ELF-1 (cell line): ENCODE results near the gene GSK3A.

Source experiments
- DNase-seq: peaks from one replicate; pipeline ENCODE4 v3.0.0-alpha.2; 2016; ENCODE audit warnings: low read depth, low spot score

Gene GSK3A

DNA sequence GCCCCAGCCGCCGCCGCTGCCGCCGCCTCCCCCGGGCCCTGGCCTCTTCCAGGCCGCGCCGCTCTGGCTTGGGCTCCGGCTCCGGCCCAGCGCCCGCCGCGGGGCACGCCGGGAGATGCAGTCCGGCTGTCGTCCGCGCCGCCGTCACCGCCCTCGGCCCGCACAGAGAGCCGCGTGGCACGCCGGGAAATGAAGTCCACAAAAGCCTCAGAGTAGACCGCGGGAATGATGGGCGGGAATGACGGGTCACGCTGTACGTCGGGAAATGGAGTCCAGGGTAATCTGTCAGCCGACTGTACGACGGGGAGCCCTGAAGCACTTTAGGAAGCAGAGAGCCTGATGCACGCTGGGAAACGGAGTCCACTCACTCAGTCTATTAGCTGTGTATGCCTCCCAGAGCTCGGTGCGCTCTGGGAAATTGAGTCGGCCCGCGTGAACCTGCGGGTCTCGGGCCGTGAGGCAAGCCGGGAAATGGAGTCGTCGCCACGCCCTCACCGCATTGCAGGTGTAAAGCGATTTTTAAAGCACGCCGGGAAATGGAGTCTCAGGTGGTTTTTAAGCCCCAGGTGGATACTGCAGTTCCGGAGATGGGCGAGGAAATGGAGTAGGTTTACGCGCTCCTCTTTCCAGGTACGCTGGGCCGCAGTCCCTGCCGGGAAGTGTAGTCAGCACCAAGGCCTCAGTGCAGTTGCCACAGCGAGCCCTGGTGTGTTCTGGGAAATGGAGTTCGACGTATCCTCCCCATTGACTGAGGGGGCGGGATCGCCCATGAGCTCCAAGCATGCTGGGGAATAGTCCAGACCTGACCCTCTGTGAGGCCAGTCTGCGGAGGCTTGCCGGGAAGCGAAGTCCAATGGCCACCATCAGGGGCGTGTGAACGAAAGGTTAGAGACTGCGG, at the start of gene GSK3A:
Gene GSK3A (minus strand): TSS at position 91 of the 898 bp plus-strand sequence. CDS start 137 bp downstream, outside the sequence.
- peak; percentile 99 for DNase-seq

DNA sequence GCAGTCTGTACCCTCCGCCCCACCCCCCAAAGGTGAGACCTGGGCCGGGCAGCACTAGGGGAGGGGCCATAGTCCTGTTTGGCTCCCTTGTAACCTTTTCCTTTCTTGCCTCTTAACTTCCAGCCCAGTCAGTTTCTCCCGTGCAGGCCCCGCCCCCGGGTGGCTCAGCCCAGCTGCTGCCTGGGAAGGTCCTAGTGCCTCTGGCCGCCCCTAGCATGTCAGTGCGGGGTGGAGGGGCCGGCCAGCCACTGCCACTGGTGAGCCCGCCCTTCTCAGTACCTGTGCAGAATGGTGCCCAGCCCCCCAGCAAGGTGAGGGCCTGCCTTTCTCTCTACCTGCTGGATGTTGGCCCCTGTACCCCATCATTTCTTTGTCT, 49.0 kb upstream of the GSK3A start:
- peak; percentile 69 for DNase-seq

DNA sequence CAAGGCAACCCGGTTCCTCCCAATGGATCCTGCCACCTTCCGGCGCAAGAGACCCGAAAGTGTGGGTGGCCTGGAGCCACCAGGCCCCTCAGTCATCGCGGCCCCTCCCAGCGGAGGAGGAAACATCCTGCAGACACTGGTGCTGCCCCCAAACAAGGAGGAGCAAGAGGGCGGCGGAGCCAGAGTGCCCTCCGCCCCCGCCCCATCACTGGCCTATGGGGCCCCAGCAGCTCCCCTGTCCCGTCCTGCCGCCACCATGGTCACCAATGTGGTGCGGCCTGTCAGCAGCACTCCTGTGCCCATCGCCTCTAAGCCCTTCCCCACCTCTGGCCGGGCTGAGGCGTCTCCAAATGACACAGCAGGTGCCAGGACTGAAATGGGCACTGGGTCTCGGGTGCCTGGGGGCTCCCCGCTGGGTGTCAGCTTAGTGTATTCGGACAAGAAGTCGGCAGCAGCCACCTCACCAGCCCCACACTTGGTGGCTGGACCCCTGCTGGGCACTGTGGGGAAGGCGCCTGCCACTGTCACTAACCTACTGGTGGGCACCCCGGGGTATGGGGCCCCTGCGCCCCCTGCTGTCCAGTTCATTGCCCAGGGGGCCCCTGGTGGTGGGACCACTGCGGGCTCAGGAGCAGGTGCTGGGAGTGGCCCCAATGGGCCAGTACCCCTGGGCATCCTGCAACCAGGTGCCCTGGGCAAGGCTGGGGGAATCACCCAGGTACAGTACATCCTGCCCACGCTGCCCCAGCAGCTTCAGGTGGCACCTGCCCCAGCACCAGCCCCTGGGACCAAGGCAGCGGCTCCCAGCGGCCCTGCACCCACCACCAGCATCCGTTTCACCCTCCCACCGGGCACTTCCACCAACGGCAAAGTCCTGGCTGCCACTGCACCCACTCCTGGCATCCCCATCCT, 48.4 kb upstream of the GSK3A start:
- DNase-seq, result peak; percentile 44

DNA sequence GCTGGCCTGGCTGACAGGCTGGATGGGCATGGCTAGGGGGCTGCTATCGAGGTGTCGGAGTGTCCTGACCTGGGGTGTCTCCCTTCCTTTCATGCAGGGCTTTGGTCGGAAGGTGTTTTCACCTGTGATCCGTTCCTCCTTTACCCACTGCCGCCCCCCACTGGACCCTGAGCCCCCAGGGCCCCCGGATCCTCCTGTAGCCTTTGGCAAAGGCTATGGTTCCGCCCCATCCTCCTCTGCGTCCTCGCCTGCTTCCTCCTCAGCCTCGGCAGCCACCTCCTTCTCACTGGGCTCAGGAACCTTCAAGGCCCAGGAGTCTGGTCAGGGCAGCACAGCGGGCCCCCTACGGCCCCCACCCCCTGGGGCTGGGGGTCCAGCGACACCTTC, 47.7 kb upstream of the GSK3A start:
- DNase-seq, result no peak

DNA sequence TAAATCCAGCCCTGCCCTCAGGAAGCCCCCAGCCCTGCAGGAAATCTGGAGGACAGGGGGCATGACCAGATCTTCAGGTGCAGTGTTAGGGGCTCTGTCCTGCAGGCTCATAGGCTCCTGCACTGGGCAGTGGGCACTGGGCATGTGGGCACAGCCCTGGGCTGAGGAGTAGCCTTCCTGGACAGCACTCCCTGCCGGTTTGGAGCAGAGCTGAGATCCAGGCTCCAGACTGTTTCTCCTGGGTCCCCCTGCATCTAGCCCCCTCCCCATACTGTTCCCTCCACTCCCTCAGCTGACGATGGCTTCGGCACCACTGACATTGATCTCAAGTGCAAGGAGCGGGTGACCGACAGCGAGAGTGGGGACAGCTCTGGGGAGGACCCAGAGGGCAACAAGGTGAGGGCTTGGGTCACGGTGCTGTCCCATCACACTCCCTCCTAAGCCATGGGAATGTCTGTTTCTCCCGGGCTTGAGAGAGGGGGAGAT, 47.2 kb upstream of the GSK3A start:
- no peak for DNase-seq

DNA sequence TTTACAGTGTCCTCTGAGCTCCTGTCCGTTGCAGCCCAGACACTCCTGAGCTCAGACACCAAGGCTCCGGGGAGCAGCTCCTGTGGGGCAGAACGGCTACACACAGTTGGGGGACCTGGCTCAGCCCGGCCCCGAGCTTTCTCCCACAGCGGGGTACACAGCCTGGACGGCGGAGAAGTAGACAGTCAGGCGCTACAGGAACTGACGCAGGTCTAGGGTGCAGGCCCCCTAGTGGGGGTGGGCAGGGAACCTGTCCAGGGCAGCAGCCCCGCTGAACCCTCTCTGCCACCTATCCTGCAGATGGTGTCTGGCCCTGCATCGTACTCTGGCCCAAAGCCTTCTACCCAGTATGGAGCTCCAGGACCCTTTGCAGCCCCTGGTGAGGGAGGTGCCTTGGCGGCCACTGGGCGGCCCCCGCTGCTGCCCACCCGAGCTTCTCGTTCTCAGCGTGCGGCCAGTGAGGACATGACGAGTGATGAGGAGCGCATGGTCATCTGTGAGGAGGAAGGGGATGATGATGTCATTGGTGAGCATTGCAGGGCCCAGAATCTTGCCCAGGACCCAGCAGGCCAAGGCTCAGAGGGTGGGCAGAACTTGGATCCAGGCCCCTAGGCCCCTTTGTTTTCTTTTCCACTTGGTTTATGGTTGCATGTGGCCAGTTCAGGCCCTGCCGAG, 46.6 kb upstream of the GSK3A start:
- no peak for DNase-seq

DNA sequence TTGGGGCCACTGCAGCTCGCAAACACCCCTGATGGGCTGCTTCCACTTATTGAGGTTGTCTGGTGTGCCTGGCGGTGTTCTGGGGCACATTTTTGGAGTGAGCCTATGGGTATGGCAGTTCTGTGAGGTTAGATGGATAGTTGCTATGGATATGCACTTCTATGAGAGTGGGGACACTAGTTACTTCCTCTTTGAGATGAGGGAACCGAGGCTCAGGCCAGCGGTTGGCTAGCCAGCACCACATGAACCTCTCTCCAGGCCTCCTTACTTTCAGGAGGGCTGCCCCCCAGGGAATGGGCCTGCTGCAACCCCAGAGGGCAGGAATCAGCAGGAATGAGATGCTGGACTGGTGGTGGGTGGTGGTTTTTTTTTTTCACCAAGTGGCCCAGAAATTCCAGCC, 46.0 kb upstream of the GSK3A start:
- no peak for DNase-seq

DNA sequence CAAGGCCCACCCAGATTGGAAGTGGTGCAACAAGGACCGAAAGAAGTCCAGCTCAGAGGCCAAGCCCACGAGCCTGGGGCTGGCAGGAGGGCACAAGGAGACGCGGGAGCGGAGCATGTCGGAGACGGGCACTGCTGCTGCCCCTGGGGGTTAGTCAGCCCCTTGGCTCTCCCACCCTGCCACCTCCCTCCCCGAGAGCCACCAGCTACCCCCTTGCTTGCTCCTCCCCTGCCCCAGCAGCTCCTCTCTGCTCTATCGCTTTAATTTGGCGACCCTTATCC, 45.4 kb upstream of the GSK3A start:
- no peak for DNase-seq

DNA sequence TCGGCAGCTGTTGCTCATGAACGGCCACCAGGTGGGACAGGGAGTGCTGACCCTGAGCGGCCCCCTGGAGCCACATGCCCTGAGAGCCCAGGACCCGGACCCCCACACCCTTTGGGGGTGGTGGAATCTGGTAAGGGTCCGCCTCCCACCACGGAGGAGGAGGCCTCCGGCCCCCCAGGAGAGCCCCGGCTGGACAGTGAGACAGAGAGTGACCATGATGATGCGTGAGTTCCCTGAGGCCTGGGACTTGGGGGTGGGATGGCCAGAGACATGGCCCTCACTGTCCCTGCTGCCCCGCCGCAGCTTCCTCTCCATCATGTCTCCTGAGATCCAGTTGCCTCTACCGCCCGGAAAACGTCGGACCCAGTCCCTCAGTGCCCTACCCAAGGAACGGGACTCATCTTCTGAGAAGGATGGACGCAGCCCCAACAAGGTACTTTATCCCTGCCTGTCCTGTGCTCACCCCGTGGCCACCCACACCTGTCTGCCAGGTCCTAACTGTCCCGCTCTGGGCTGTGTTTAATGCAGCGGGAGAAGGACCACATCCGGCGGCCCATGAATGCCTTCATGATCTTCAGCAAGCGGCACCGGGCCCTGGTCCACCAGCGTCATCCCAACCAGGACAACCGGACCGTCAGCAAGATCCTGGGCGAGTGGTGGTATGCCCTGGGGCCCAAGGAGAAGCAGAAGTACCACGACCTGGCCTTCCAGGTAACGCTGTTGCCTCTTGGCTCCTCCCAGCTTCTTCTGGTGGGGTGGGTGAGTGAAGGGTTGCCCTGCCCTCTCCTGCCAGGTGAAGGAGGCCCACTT, 44.8 kb upstream of the GSK3A start:
- DNase-seq, result no peak

DNA sequence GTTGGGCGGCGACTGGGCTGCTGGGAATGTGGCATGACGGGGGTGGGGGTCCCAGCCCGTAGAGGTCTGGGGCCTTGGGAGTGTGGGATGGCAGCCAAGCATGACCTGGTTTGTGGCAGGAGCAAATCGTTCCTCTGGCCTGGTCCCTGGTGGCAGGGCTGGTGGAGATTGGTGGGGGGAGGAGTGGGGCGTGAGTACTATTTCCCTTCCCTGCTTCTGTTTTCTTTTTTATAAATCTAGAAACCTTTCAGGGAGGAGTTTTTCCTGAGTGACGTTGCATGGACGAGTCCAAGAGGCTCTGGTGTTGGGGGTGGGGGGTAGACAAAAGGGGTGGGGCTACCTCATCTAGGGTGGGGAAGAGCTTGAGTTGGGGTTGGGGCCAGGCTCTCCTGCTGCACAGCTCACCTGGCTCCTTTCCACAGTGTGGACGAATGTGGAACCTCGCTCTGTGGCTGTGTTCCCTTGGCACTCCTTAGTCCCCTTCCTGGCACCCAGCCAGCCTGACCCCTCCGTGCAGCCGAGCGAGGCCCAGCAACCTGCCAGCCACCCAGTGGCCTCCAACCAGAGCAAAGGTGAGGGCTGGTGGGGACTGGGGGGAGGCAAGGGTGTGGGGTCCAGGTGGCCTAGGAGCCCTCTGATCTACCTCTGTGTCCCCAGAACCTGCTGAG, 44.1 kb upstream of the GSK3A start:
- no peak for DNase-seq

DNA sequence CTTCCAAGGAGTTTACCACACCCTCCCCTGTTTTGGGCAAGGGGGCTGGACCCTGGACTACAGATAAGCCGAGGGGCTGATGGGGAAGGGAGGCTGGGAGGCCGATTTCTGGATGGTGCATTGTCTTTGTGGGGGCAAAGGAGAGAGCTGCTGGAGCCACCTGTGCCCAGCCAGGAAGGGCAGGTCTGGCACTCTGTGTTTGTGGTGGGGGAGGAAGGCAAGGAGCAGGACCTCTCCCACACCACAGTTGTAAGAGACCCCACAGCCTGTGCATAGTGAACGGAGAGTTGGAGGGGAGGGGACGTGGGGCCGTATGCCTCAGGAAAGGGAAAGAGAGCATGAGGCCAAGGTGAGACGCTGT, 43.6 kb upstream of the GSK3A start:
- DNase-seq, result no peak

DNA sequence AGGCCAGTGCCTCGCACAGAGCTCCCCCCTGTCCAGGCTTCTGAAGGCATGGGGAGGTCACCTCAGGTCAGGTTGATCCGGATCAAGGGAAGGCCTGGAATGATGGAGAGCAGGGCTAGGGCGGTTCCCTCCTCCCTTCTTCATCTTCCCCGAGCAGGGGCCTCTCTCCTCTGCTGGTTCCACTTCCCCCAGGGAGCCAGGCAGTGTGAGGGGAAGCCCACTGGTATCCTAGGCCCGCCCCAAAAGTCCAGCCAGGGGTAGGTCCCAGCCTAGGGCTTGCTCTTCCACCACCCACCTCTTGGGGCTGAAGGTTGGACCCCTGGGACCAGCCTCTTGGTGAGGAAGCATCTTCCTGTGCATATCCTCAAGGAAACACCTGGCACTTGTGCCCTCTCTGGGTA, 43.1 kb upstream of the GSK3A start:
- DNase-seq, result peak; percentile 20

DNA sequence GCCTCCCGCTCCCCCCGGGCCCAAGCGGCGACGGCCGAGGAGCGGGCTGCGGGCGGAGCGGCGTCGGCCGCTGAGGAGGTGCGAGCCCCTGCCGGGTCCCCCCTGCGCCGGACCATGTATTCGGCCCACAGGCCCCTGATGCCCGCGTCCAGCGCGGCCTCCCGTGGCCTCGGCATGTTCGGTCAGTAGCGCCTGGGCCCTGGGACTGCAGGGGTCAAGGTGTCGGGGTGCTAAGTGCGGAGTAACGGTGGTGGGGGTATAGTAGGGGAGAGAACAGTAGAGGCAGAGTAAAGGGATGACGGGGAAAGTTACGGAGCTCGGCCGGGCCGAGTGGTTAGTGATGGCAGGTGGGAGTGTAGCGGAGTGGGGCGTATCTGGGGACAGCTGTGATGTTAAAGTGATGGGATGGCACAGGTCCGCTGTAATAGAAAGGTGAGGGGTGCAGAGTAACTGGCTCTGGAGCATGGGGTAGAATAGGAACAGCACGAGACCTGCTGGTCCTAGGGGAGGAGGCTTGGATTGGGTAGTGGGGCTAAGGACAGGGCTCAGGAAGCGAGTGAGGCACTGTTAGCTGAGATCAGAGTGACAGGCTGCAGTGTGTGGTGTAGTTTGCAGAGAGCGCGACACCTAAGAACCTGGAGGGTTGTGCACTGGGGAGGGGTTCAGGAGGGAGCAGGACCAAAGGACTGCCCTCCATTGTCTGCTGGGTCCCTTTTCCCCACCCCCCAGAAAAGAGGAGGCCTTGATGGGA, 42.4 kb upstream of the GSK3A start:
- DNase-seq, result peak; percentile 32

DNA sequence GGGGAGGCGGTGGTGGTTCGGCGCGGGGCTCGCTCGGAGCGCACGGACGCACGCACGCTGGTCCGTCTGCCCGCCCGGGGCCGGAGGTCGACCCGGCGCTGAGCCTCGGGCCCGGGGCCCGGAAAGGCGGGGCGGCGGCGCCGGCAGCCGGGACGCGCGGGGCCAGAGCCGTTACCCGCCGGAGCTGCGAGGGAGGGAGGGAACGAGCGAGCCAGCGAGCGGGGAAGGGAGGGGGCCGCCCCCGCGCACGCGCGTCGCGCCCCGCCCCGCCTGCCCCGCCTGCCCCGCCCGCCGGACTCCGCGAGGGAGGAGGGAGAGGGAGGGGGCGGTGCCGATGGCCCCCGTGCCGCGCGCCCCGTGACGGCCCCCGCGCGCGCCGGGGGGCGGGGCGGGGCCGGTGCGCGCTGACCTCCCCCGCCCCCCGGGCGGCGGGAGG, 41.7 kb upstream of the GSK3A start:
- peak; percentile 36 for DNase-seq

DNA sequence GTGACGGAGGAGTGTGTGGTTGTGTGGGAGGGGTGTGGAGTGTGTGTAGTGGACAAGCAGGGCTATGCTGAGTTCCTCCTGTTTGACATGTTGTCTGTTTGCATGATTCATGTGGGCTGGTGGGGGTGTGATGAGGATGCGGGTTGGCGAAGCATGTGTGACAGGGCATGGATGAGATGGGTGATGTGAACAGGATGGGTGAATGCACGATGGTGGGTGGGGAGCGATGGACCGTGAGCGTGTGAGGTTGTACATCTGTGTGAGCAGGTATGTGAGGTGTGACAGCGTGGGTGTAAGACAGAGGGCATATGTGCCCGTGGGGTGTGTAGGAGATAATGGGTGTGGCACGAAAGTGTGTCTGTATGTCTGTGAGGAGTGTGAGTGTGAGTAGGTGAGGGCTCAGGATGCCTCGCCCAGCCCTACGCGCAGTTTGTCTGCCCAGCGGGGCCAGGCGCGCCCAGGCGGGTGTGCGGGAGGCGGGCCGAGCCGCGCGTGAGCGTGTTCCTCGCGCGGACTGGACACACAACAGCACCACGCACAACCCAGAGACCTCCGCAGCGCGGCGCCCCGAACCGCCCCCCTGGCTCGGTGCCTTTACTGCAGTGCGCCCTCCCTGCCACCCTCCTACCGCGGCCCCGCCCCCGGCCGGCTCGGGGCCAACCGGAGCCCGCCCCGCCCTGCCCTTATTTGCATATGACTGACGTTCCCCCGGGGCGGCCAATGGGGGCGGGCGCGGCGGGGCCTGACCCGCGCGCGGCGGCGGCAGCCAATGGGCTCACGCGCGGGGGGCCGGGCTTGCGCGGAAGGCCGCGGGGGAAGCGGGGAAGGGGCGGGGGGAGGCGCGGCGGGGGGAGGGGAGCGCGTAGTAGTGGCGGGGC, 41.0 kb upstream of the GSK3A start:
- DNase-seq, result peak; percentile 83

DNA sequence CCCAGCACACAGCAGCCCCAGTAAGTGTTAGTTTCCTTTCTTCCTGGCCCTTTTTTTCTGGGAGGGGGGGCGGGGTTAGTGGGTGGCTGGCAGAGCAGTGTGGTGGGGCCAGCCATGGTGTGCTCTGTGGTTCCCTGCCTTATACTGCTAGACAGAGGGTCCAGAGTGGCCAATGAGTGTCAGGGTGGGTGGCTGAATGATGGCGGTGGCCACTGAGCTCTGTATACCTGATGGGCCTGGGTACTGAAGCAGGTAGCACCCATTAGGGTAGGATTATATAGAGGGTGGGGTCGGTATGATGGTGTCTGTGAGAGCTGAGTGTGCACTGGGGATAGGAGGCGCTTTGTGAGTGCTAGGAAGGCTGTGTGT, 40.4 kb upstream of the GSK3A start:
- no peak for DNase-seq

DNA sequence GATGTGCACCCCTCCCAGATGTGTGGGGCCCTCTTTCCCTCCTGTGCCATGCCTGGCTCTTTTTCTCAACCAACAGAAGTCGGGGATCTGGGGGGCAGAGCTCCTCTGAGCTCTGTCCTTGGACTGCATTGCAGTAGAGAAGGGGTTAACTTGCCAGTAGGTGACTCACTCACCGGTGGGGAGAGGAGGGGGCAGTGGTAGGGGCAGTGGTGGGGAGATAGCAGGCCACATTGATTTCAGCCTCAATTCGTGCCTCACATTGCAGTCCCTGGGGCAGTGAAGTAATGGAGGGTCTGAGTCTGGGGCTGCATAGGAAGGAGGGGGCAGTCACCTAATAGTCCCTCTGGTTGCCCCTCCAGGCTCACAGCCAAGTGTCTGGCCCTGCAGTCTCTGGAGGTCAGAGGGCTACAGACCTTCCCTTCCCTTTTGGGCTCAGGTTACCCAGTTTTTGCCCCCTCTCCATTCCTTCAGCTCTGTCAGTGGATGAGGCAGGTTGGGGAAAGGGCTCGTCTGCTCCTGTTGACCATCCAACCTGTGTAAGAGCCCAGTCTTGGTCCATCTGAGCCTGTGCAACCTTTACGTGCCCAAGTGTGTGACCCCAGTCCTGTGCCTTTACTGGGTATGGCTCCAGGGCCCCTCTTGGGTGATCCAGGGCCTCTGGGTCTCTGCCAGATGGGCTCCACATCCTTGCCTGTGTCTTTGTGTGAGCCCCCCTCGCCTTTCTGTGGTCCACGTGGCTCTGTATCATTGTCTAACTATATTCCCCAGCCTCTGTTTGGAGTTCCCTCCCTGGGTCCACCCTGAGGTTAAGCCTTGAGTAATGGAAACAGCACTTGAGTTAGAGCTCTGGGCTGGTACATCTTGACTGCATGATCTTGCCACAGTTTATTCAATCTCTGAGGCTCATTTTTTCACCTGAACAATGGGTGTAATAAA, 39.7 kb upstream of the GSK3A start:
- no peak for DNase-seq
